SK-N-MC (cell line): Measurements from ENCODE around the gene AIF1L.

Source experiments
- DNase-seq: peaks from one replicate; pipeline ENCODE4 v3.0.0-alpha.2; 2011; ENCODE audit warnings: low read depth, low spot score
- H3K27ac ChIP-seq: fragments of 200-600 bp; sonication (generic); 2 replicates; pipeline ENCODE4 v1.5.1; 2016; ENCODE audit warnings: mixed run types
- H3K36me3 ChIP-seq: fragments of 200-600 bp; sonication (generic); 2 replicates; pipeline ENCODE4 v1.6.1; 2017; ENCODE audit warnings: antibody characterized with exemption, low read length, mixed read lengths; ENCODE audit not compliant: insufficient read depth
- H3K4me3 ChIP-seq: fragments of 200-600 bp; sonication (generic); 2 replicates; pipeline ENCODE4 v1.5.1; 2016
- H3K9ac ChIP-seq: fragments of 200-600 bp; sonication (generic); 2 replicates; pipeline ENCODE4 v1.8.0; 2017; ENCODE audit warnings: mixed run types, mixed read lengths; ENCODE audit not compliant: insufficient read length
- H3K9me3 ChIP-seq: fragments of 200-600 bp; sonication (generic); 2 replicates; pipeline ENCODE4 v1.6.1; 2017; ENCODE audit warnings: low read depth, mild to moderate bottlenecking, antibody characterized with exemption, low read length, moderate library complexity, mixed read lengths
- EZH2 ChIP-seq: fragments of 200-600 bp; sonication (generic); IDR thresholded peaks from one replicate; pipeline ENCODE4 v1.6.1; 2017; ENCODE audit warnings: antibody characterized with exemption
- FOXP2 ChIP-seq: optimal IDR thresholded peaks from 2 replicates; pipeline ENCODE3; 2011; ENCODE audit warnings: mild to moderate bottlenecking, moderate library complexity; ENCODE audit not compliant: insufficient read depth; ENCODE audit errors: extremely low read length, control extremely low read depth
- POLR2AphosphoS5 ChIP-seq: IDR thresholded peaks from 2 replicates; pipeline ENCODE4 v1.6.1; 2012; ENCODE audit warnings: mild to moderate bottlenecking, low read depth, low read length, borderline replicate concordance

Gene AIF1L

GRCh38 chr9:131084661-131085369, 11.5 kb upstream of the AIF1L start:
- no peak overlapping the region for H3K9ac ChIP-seq
- no peak overlapping the region for H3K4me3 ChIP-seq
- TF ChIP-seq FOXP2 (no peak), EZH2 (no peak), POLR2AphosphoS5 (no peak)
- no peaks in the 10 kb centered on the region for H3K36me3 ChIP-seq
- DNase-seq: no peak
- no peak overlapping the region for H3K27ac ChIP-seq
- H3K9me3 ChIP-seq: no peaks in the 10 kb centered on the region

GRCh38 chr9:131085370-131086122, 10.8 kb upstream of the AIF1L start:
- H3K27ac ChIP-seq: no peak overlapping the region
- H3K36me3 ChIP-seq: no peaks in the 10 kb centered on the region
- TF ChIP-seq FOXP2 (no peak), EZH2 (no peak), POLR2AphosphoS5 (no peak)
- no peak overlapping the region for H3K9ac ChIP-seq
- H3K9me3 ChIP-seq: no peaks in the 10 kb centered on the region
- no peak overlapping the region for H3K4me3 ChIP-seq
- no peak for DNase-seq

GRCh38 chr9:131087354-131087893, 8.9 kb upstream of the AIF1L start:
- TF ChIP-seq FOXP2 (no peak), POLR2AphosphoS5 (no peak), EZH2 (no peak)
- H3K9ac ChIP-seq: no peak overlapping the region
- H3K4me3 ChIP-seq: no peak overlapping the region
- no peak overlapping the region for H3K27ac ChIP-seq
- no peaks in the 10 kb centered on the region for H3K9me3 ChIP-seq
- no peak for DNase-seq
- no peaks in the 10 kb centered on the region for H3K36me3 ChIP-seq

- TF ChIP-seq EZH2 (no peak), FOXP2 (no peak), POLR2AphosphoS5 (no peak)
- Histone ChIP-seq H3K9ac (no peak overlapping the region), H3K9me3 (no peaks in the 10 kb centered on the region), H3K27ac (no peak overlapping the region), H3K4me3 (no peak overlapping the region), H3K36me3 (no peaks in the 10 kb centered on the region)
- DNase-seq: no peak
Observed at GRCh38 chr9:131090025-131090787, 6.1 kb upstream of the AIF1L start.

GRCh38 chr9:131091352-131091992, 4.9 kb upstream of the AIF1L start:
- H3K36me3 ChIP-seq: no peaks in the 10 kb centered on the region
- no peak for TF ChIP-seq EZH2
- no peak for TF ChIP-seq FOXP2
- TF ChIP-seq POLR2AphosphoS5: no peak
- DNase-seq: no peak
- no peaks in the 10 kb centered on the region for H3K9me3 ChIP-seq
- no peak overlapping the region for H3K9ac ChIP-seq
- no peak overlapping the region for H3K4me3 ChIP-seq
- no peak overlapping the region for H3K27ac ChIP-seq

- TF ChIP-seq FOXP2 (no peak), POLR2AphosphoS5 (no peak), EZH2 (no peak)
Observed at GRCh38 chr9:131092030-131092429, 4.3 kb upstream of the AIF1L start.

GRCh38 chr9:131092548-131093440, 3.5 kb upstream of the AIF1L start:
- no peak overlapping the region for H3K9ac ChIP-seq
- TF ChIP-seq POLR2AphosphoS5 (no peak), EZH2 (no peak), FOXP2 (no peak)
- H3K9me3 ChIP-seq: no peaks in the 10 kb centered on the region
- no peak overlapping the region for H3K27ac ChIP-seq
- no peaks in the 10 kb centered on the region for H3K36me3 ChIP-seq
- DNase-seq: no peak
- H3K4me3 ChIP-seq: no peak overlapping the region

More at GRCh38 chr9:131092030-131092429, 4.3 kb upstream of the AIF1L start:
- Histone ChIP-seq H3K9ac (no peak overlapping the region), H3K9me3 (no peaks in the 10 kb centered on the region), H3K27ac (no peak overlapping the region), H3K4me3 (no peak overlapping the region), H3K36me3 (no peaks in the 10 kb centered on the region)
- DNase-seq: no peak
